Activated effector memory CD4-positive, alpha-beta T cell treated with Interleukin-2 at 50 U/mL for 16 hours (primary cell): Measurements from ENCODE around the gene ZDHHC7.
A peak's percentile ranks its signal among the peaks of the same experiment; 100 is the strongest.
"Not testable (repeated sequence)": the region's sequence is repeated elsewhere in the genome, so short reads cannot be mapped to it uniquely, and the experiment has no call there.

Source experiments
- DNase-seq: peaks from one replicate; pipeline ENCODE4 v3.0.0-alpha.2; 2020

The ZDHHC7 gene

GRCh38 chr16:85042606-85043005, 31.3 kb upstream of the ZDHHC7 start:
- DNase-seq, result no peak

GRCh38 chr16:85042167-85042526, 30.8 kb upstream of the ZDHHC7 start:
- DNase-seq, result no peak

GRCh38 chr16:85041219-85042166, 30.2 kb upstream of the ZDHHC7 start:
- DNase-seq, result no peak

- DNase-seq, result no peak
Measured at GRCh38 chr16:85040685-85041084, 29.4 kb upstream of the ZDHHC7 start.

- DNase-seq, result no peak
Measured at GRCh38 chr16:85037721-85038120, 26.4 kb upstream of the ZDHHC7 start.

- no peak for DNase-seq
Measured at GRCh38 chr16:85037050-85037410, 25.7 kb upstream of the ZDHHC7 start.

- no peak for DNase-seq
Measured at GRCh38 chr16:85036236-85037049, 25.1 kb upstream of the ZDHHC7 start.

GRCh38 chr16:85034591-85035433, 23.5 kb upstream of the ZDHHC7 start:
- no peak for DNase-seq

GRCh38 chr16:85033171-85033570, 21.8 kb upstream of the ZDHHC7 start:
- DNase-seq, result no peak

- DNase-seq, result not testable (repeated sequence)
Measured at GRCh38 chr16:85032187-85032586, 20.9 kb upstream of the ZDHHC7 start.

GRCh38 chr16:85031451-85031850, 20.1 kb upstream of the ZDHHC7 start:
- no peak for DNase-seq

GRCh38 chr16:85029981-85030401, 18.7 kb upstream of the ZDHHC7 start:
- DNase-seq, result no peak

- DNase-seq, result peak; percentile 40
Measured at GRCh38 chr16:85029408-85029784, 18.1 kb upstream of the ZDHHC7 start.

- DNase-seq, result peak; percentile 63
Measured at GRCh38 chr16:85028685-85029407, 17.5 kb upstream of the ZDHHC7 start.

GRCh38 chr16:85027958-85028684, 16.8 kb upstream of the ZDHHC7 start:
- peak; percentile 0 for DNase-seq

- peak; percentile 93 for DNase-seq
Measured at GRCh38 chr16:85027349-85027957, 16.1 kb upstream of the ZDHHC7 start, which contains the start of gene KIAA0513. KIAA0513 (plus strand) TSS chr16:85027795; CDS start chr16:85067072, 39,277 bp downstream.

GRCh38 chr16:85026703-85027102, 15.4 kb upstream of the ZDHHC7 start:
- DNase-seq, result no peak

GRCh38 chr16:85025781-85026653, 14.7 kb upstream of the ZDHHC7 start:
- DNase-seq, result no peak

- DNase-seq, result no peak
Measured at GRCh38 chr16:85019659-85020245, 8.4 kb upstream of the ZDHHC7 start.
